Keratinocyte (primary cell): Measurements from ENCODE around the gene ZNF593OS. TPM values are rescaled to one million over a fixed set of nuclear protein-coding genes. Genes with fewer than 3 reads are reported as not detected.

Experiments used
- DNase-seq: peaks from one replicate; pipeline ENCODE4 v3.0.0-alpha.2; 2011; ENCODE audit warnings: low read depth, missing footprints, low spot score
- FAIRE-seq: peaks from 2 replicates; lab custom pipeline; 2011; peaks lifted over from hg19 to GRCh38; lab: Jason Lieb, UNC
- H2AFZ ChIP-seq: 2 replicates; pipeline ENCODE4 v1.6.0; 2012; ENCODE audit warnings: low read length, control low read depth, inconsistent platforms; ENCODE audit not compliant: control insufficient read depth
- H3K27ac ChIP-seq: 2 replicates; pipeline ENCODE4 v1.5.1; 2011; ENCODE audit warnings: low read length; ENCODE audit not compliant: control insufficient read depth, insufficient read depth
- H3K27me3 ChIP-seq: 3 replicates; pipeline ENCODE4 v1.6.0; 2011; ENCODE audit warnings: low read length; ENCODE audit not compliant: control insufficient read depth, insufficient read depth; ENCODE audit errors: extremely low read depth
- H3K36me3 ChIP-seq, 2 experiments: 2 replicates in 1 of 2; 3 replicates in 1 of 2; pipeline ENCODE4 v1.5.1; 2011; ENCODE audit warnings: low read length in 2 of 2, mild to moderate bottlenecking in 1 of 2; ENCODE audit not compliant: control insufficient read depth in 2 of 2, insufficient read depth in 2 of 2; ENCODE audit errors: extremely low read depth in 1 of 2
- H3K4me1 ChIP-seq: 3 replicates; pipeline ENCODE4 v1.5.1; 2011; ENCODE audit warnings: low read length; ENCODE audit not compliant: control insufficient read depth, insufficient read depth; ENCODE audit errors: extremely low read depth
- H3K4me2 ChIP-seq: 3 replicates; pipeline ENCODE4 v1.6.0; 2011; ENCODE audit warnings: low read depth, low read length; ENCODE audit not compliant: control insufficient read depth, insufficient read depth; ENCODE audit errors: extremely low read depth
- H3K4me3 ChIP-seq, 3 experiments: fragments of 200-600 bp in 1 of 3; sonication (generic) in 1 of 3; 2 replicates in 2 of 3; 3 replicates in 1 of 3; pipeline ENCODE4 v1.5.1; 2011 to 2016; ENCODE audit warnings: low read length in 3 of 3, mild to moderate bottlenecking in 3 of 3, control low read depth in 2 of 3, inconsistent platforms in 1 of 3, low read depth in 1 of 3, mixed read lengths in 1 of 3, mixed run types in 1 of 3, moderate library complexity in 1 of 3; ENCODE audit not compliant: control insufficient read depth in 2 of 3, insufficient read depth in 2 of 3; ENCODE audit errors: extremely low read depth in 1 of 3
- H3K79me2 ChIP-seq: 2 replicates; pipeline ENCODE4 v1.6.0; 2012; ENCODE audit warnings: low read length; ENCODE audit not compliant: control insufficient read depth, insufficient read depth
- H3K9ac ChIP-seq: 3 replicates; pipeline ENCODE4 v1.6.0; 2011; ENCODE audit warnings: low read length; ENCODE audit not compliant: control insufficient read depth, insufficient read depth; ENCODE audit errors: extremely low read depth
- H3K9me1 ChIP-seq: 3 replicates; pipeline ENCODE4 v1.6.0; 2011; ENCODE audit warnings: low read length; ENCODE audit not compliant: control insufficient read depth, insufficient read depth; ENCODE audit errors: extremely low read depth
- H3K9me3 ChIP-seq: 2 replicates; pipeline ENCODE4 v1.5.1; 2012; ENCODE audit warnings: low read depth, low read length; ENCODE audit not compliant: control insufficient read depth
- H4K20me1 ChIP-seq: 3 replicates; pipeline ENCODE4 v1.6.0; 2011; ENCODE audit warnings: low read length; ENCODE audit not compliant: control insufficient read depth, insufficient read depth; ENCODE audit errors: extremely low read depth
- EZH2 ChIP-seq: IDR thresholded peaks from one replicate; pipeline ENCODE4 v1.6.1; 2012; ENCODE audit warnings: inconsistent platforms, mild to moderate bottlenecking, low read length, moderate library complexity
- dilution Hi-C: fragments of 300-500 bp; cut with MboI; formaldehyde crosslinking; loops from one replicate; pipeline ENCODE4 v1.7.0; 2020; ENCODE audit warnings: low sequenced_read_pairs; ENCODE audit not compliant: extremely low pct_ligation_motif_present
- polyA plus RNA-seq, 5 experiments: library from polyadenylated mRNA; depleted of rRNA in 3 of 5; stranded (reverse) in 3 of 5; stranded (forward) in 1 of 5; unstranded in 1 of 5; fragments of >200 nt; gene quantifications; 1 replicate in 1 of 5; 2 replicates in 3 of 5; 3 replicates in 1 of 5; pipeline versions ENCODE4 v1.2.1 to v1.2.3, GENCODE V29; 2011 to 2012; ENCODE audit warnings: missing spikeins in 2 of 5, low read depth in 1 of 5, low replicate concordance in 1 of 5
- TF ChIP-seq, protein P1 (sequence below), 3 experiments: IDR thresholded peaks in 1 of 3; conservative IDR thresholded peaks in 1 of 3; optimal IDR thresholded peaks in 1 of 3; 2 replicates in 2 of 3; 3 replicates in 1 of 3; pipeline versions ENCODE3 to v1.5.1; 2011; ENCODE audit warnings: low read length in 3 of 3, mild to moderate bottlenecking in 3 of 3, moderate library complexity in 2 of 3, control low read depth in 1 of 3, inconsistent platforms in 1 of 3; ENCODE audit not compliant: insufficient read depth in 2 of 3; ENCODE audit errors: extremely low read depth in 1 of 3

Gene ZNF593OS
- polyA plus RNA-seq, 1 donor (not counting 4 experiments of a cell fraction or from before 2014, with no cell fraction given) = not detected

DNA sequence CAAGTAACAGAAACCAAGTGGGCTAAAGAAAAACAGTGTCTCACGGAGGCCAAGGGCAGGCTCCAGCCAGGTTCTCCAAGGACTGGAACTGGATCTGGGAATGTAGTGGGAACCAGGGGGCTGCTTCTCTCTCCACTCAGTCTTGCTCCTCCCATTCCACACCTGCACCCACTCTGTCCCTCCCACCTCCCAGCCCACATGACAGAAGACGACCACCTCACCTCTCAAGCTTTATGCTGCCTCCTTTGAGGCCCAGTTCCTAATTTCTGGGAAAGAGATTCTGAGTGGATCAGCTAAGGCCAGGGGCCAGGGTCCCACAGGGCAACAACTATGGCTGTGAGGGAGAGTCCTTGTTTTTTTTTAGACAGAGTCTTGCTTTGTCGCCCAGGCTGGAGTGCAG, 43.6 kb upstream of the ZNF593OS start:
- FAIRE-seq = no peak
- Histone ChIP-seq H3K27ac (no peak overlapping the region), H3K9me1 (no peaks in the 10 kb centered on the region), H3K4me3 (no peak overlapping the region), H3K79me2 (no peaks in the 10 kb centered on the region), H3K9me3 (no peaks in the 10 kb centered on the region), H3K4me2 (no peak overlapping the region), H4K20me1 (no peaks in the 10 kb centered on the region), H2AFZ (no peak overlapping the region), H3K4me1 (no peaks in the 10 kb centered on the region), H3K27me3 (peaks cover 9% of the 10 kb centered on the region), H3K9ac (no peak overlapping the region), H3K36me3 (no peaks in the 10 kb centered on the region)
- dilution Hi-C loops = no loop called here
- no peak for DNase-seq
- TF ChIP-seq EZH2 = no peak
- TF ChIP-seq, protein P1, sequence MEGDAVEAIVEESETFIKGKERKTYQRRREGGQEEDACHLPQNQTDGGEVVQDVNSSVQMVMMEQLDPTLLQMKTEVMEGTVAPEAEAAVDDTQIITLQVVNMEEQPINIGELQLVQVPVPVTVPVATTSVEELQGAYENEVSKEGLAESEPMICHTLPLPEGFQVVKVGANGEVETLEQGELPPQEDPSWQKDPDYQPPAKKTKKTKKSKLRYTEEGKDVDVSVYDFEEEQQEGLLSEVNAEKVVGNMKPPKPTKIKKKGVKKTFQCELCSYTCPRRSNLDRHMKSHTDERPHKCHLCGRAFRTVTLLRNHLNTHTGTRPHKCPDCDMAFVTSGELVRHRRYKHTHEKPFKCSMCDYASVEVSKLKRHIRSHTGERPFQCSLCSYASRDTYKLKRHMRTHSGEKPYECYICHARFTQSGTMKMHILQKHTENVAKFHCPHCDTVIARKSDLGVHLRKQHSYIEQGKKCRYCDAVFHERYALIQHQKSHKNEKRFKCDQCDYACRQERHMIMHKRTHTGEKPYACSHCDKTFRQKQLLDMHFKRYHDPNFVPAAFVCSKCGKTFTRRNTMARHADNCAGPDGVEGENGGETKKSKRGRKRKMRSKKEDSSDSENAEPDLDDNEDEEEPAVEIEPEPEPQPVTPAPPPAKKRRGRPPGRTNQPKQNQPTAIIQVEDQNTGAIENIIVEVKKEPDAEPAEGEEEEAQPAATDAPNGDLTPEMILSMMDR (optimal IDR thresholded peaks at IDR 0.05 in 1 of 3, IDR thresholded peaks at IDR 0.05 in 1 of 3, conservative IDR thresholded peaks at IDR 0.05 in 1 of 3; ENCODE audit: extremely low read depth in 1 of 3, insufficient read depth in 2 of 3, low read length in 3 of 3) = no peak

- Histone ChIP-seq H3K27ac (no peak overlapping the region), H3K36me3 (no peaks in the 10 kb centered on the region), H3K9me3 (no peaks in the 10 kb centered on the region), H3K4me3 (no peak overlapping the region), H3K4me2 (no peak overlapping the region), H3K4me1 (no peaks in the 10 kb centered on the region), H3K9me1 (no peaks in the 10 kb centered on the region), H2AFZ (no peak overlapping the region), H3K9ac (no peak overlapping the region), H3K27me3 (no peaks in the 10 kb centered on the region), H3K79me2 (no peaks in the 10 kb centered on the region), H4K20me1 (no peaks in the 10 kb centered on the region)
- TF ChIP-seq EZH2 = no peak
- TF ChIP-seq, protein P1 (optimal IDR thresholded peaks at IDR 0.05 in 1 of 3, IDR thresholded peaks at IDR 0.05 in 1 of 3, conservative IDR thresholded peaks at IDR 0.05 in 1 of 3; ENCODE audit: extremely low read depth in 1 of 3, insufficient read depth in 2 of 3, low read length in 3 of 3) = no peak
- dilution Hi-C loops = no loop called here
- DNase-seq = no peak
- no peak for FAIRE-seq
Measured at GRCh38 chr1:26213335-26213905, 41.8 kb upstream of the ZNF593OS start.
